Transverse colon (tissue), 4 donors: ENCODE data around the gene DENND1A. TPM values are rescaled to one million over a fixed set of nuclear protein-coding genes. Genes with fewer than 3 reads are reported as not detected.
"Not testable (repeated sequence)": the region's sequence is repeated elsewhere in the genome, so short reads cannot be mapped to it uniquely, and the experiment has no call there.

ENCODE experiments used
- DNase-seq: peaks from one replicate; pipeline ENCODE4 v3.0.0-alpha.2; 2019
- H3K27ac ChIP-seq, 4 donors: fragments of 200-600 bp; sonication (generic); 2 replicates each; pipeline ENCODE4 v1.5.1; 2016 to 2018; ENCODE audit warnings: inconsistent platforms in 4 of 4
- H3K27me3 ChIP-seq: fragments of 200-600 bp; sonication (generic); 2 replicates; pipeline ENCODE4 v1.5.1; 2017; ENCODE audit warnings: inconsistent platforms
- H3K36me3 ChIP-seq, 4 donors: fragments of 200-600 bp; sonication (generic); 2 replicates each; pipeline ENCODE4 v1.5.1; 2017 to 2019; ENCODE audit warnings: inconsistent platforms in 4 of 4
- H3K4me1 ChIP-seq, 4 donors: fragments of 200-600 bp; sonication (generic); 2 replicates each; pipeline ENCODE4 v1.5.1; 2017 to 2020; ENCODE audit warnings: inconsistent platforms in 4 of 4
- H3K4me3 ChIP-seq, 4 donors: fragments of 200-600 bp; sonication (generic); 1 replicate in 1 of 4; 2 replicates in 3 of 4; pipeline versions ENCODE4 v1.5.1 to v1.6.1; 2017 to 2019; ENCODE audit warnings: inconsistent platforms in 4 of 4
- H3K9me3 ChIP-seq, 2 donors: fragments of 200-600 bp; sonication (generic); 2 replicates each; pipeline ENCODE4 v1.5.1; 2017 to 2019; ENCODE audit warnings: inconsistent platforms in 2 of 2
- EP300 ChIP-seq: sonication (generic); formaldehyde crosslinking; IDR thresholded peaks from one replicate; pipeline ENCODE4 v1.6.1; 2017; ENCODE audit warnings: antibody characterized with exemption, low read depth
- POLR2A ChIP-seq: fragments of 450-650 bp; IDR thresholded peaks from one replicate; pipeline ENCODE4 v1.6.1; 2016; ENCODE audit warnings: antibody characterized with exemption, mild to moderate bottlenecking, moderate library complexity
- POLR2AphosphoS5 ChIP-seq, 3 donors: sonication (generic); formaldehyde crosslinking; IDR thresholded peaks; one replicate each; pipeline ENCODE4 v1.6.1; 2016; ENCODE audit warnings: antibody characterized with exemption in 3 of 3
- WGBS, 2 donors: methylation state at CpG; one replicate each; pipeline ENCODE4 v1.1.5; 2018; ENCODE audit warnings: low coverage in 1 of 2; 5-methylcytosine and 5-hydroxymethylcytosine counted together
- in situ Hi-C, 4 donors: fragments of 200-750 bp; cut with MboI; loops; one replicate each; pipeline versions ENCODE4 v1.15.0 to v1.15.1; 2017; ENCODE audit warnings: low sequenced_read_pairs in 3 of 4, low pct_ligation_motif_present in 1 of 4, low pct_unique_long_range_greater_than_20kb in 1 of 4
- intact Hi-C: fragments of 100-400 bp; cut with DNase I; formaldehyde crosslinking; loops from one replicate; pipeline ENCODE4 v1.15.1; 2023; ENCODE audit warnings: low total_unique reads
- total RNA-seq, 4 donors: library from RNA; depleted of rRNA; stranded (reverse); fragments of >200 nt; gene quantifications; one replicate each; pipeline ENCODE4 v1.1.0, GENCODE V29; 2016
- TF ChIP-seq, protein P1 (sequence below), 5 experiments: fragments of 200-600 bp in 3 of 5; fragments of 450-650 bp in 2 of 5; sonication (generic) in 3 of 5; IDR thresholded peaks; 1 replicate in 2 of 5; 2 replicates in 3 of 5; pipeline ENCODE4 v1.5.1; 2016 to 2017; ENCODE audit warnings: antibody characterized with exemption in 5 of 5, inconsistent platforms in 3 of 5, mild to moderate bottlenecking in 2 of 5, moderate library complexity in 1 of 5

Gene DENND1A
- total RNA-seq, 4 donors from 2014 or later: 12.5 to 78.6 (median 40.0) TPM

DNA sequence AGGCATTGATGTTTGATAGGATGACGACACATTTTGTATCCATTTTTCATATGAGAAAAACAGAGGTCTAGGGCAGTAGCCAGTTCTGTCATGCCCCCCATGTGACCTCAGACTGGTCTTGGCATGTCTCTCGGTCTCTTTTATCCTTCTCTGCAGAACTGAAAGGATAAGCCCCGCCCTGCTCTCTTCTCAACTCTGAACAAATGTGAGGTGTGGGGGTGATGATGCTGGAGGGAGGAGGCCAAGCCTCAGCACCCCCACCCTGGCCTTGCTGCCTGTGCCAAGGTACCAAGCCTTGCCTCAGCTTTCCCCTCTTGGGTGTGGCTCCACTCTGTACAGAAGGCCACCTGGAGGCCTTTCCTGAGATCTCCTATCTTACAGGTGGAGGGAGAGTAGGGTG, 593.5 kb downstream of the DENND1A start:
- H3K27me3 ChIP-seq: no peaks in the 10 kb centered on the region
- no peak for DNase-seq
- no peaks in the 10 kb centered on the region for H3K36me3 ChIP-seq
- TF ChIP-seq, protein P1, sequence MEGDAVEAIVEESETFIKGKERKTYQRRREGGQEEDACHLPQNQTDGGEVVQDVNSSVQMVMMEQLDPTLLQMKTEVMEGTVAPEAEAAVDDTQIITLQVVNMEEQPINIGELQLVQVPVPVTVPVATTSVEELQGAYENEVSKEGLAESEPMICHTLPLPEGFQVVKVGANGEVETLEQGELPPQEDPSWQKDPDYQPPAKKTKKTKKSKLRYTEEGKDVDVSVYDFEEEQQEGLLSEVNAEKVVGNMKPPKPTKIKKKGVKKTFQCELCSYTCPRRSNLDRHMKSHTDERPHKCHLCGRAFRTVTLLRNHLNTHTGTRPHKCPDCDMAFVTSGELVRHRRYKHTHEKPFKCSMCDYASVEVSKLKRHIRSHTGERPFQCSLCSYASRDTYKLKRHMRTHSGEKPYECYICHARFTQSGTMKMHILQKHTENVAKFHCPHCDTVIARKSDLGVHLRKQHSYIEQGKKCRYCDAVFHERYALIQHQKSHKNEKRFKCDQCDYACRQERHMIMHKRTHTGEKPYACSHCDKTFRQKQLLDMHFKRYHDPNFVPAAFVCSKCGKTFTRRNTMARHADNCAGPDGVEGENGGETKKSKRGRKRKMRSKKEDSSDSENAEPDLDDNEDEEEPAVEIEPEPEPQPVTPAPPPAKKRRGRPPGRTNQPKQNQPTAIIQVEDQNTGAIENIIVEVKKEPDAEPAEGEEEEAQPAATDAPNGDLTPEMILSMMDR (IDR thresholded peaks at IDR 0.05): no peak
- TF ChIP-seq POLR2AphosphoS5 (IDR thresholded peaks at IDR 0.05) (no peak), EP300 (no peak), POLR2A (no peak)
- in situ Hi-C loops: no loop called here
- intact Hi-C loops: no loop called here
- no peaks in the 10 kb centered on the region for H3K9me3 ChIP-seq
- H3K27ac ChIP-seq: no peak overlapping the region
- H3K4me1 ChIP-seq: peaks cover 0 to 19% (median 9%) of the 10 kb centered on the region in 4 donors
- H3K4me3 ChIP-seq: no peak overlapping the region
- 83 to 87% methylated on average over 1 to 3 of the region's 3 CpGs for WGBS, 2 donors

DNA sequence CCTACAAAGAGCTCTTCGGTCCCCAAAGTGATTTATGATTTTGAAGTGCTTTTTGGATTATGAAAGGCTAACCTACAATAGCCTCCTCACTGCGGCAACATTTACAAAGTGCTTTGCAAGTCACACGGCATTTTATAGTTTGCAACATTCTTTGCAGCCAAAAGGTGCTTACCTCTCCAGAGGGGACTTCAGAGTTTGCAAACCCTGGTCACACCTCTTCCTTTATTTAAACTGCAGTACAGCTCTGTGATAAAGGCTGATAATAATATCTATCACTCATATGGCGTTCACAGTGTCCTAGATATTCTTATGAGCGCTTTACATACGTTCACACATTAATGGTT, 594.0 kb downstream of the DENND1A start:
- H3K27ac ChIP-seq: peak overlapping the region in 1 of 4 donors; percentile 35
- in situ Hi-C loops (no loop called here), intact Hi-C loops (no loop called here)
- no peaks in the 10 kb centered on the region for H3K36me3 ChIP-seq
- 60 to 70% methylated on average over 6 of the region's 6 CpGs for WGBS, 2 donors
- DNase-seq: no peak
- no peak overlapping the region for H3K4me3 ChIP-seq
- TF ChIP-seq, protein P1 (IDR thresholded peaks at IDR 0.05): no peak
- no peak for TF ChIP-seq EP300
- no peak for TF ChIP-seq POLR2AphosphoS5 (IDR thresholded peaks at IDR 0.05)
- TF ChIP-seq POLR2A: no peak
- no peaks in the 10 kb centered on the region for H3K27me3 ChIP-seq
- no peaks in the 10 kb centered on the region for H3K9me3 ChIP-seq
- H3K4me1 ChIP-seq: peaks cover 0 to 19% (median 9%) of the 10 kb centered on the region in 4 donors

DNA sequence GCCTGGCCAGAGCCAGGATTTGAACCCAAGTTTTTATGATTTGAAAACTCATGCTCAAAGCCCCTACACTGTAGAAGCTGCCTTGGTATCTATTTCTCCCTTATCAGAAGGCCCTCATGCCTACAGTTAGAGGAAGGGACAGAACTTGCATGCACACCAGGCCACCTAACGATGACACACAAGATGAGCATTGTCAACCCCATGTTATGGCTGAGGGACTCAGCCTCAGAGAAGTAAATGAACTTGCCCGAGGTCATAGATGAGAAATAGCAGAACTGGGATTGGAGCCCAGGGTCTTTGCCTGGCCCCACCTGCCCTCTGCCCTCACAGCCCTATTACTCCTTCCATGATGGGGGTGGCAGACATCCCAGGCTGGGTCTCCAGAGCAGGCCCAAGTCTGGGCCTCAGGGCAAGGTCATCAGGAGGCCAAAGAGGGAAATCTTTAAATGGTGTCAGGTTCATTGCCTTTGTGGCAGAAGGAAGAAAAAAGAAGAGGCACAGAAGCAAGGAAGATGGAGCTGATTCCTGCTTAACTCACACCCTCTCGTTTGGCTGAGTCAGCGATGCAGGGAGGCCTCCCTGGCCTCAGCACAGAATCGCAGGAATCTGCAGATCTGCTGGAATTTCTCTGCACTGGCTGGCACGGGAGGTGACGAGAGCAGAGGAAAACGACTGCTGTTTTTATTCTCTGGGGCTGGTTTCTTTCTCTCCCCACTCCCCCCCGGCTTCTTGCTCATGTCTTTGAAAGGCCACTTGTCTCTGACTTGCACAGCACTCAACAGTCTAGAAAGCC, 594.5 kb downstream of the DENND1A start:
- in situ Hi-C loops (no loop called here), intact Hi-C loops (no loop called here)
- H3K4me3 ChIP-seq: no peak overlapping the region
- no peaks in the 10 kb centered on the region for H3K9me3 ChIP-seq
- DNase-seq: no peak
- H3K4me1 ChIP-seq: peaks cover 0 to 17% (median 7%) of the 10 kb centered on the region in 4 donors
- 47 to 61% methylated on average over 7 to 9 of the region's 9 CpGs for WGBS, 2 donors
- H3K27me3 ChIP-seq: no peaks in the 10 kb centered on the region
- TF ChIP-seq POLR2AphosphoS5 (IDR thresholded peaks at IDR 0.05) (no peak), POLR2A (no peak), EP300 (no peak)
- TF ChIP-seq, protein P1 (IDR thresholded peaks at IDR 0.05): no peak
- no peaks in the 10 kb centered on the region for H3K36me3 ChIP-seq
- peak overlapping the region in 1 of 4 donors; percentile 35 for H3K27ac ChIP-seq

DNA sequence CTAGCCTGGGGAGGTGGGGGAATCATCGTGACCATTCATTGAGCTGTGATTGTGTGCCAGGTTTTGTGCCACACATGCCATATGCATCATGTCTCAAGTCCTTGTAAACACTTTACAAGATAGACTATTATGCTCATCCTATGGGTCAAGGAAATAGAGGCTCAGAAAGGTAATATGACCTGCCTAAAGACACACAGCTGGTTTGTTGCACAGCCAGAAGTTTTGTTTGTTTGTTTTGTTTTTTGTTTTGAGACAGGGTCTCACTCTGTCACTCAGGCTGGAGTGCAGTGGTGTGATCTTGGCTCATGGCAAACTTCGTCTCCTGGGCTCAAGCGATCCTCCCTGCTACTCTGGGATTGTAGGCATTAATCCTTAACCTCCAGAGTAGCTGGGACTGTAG, 595.3 kb downstream of the DENND1A start:
- intact Hi-C loops: no loop called here
- H3K27ac ChIP-seq: no peak overlapping the region
- H3K27me3 ChIP-seq: no peaks in the 10 kb centered on the region
- no peak for DNase-seq
- no peak for TF ChIP-seq POLR2A
- TF ChIP-seq, protein P1 (IDR thresholded peaks at IDR 0.05): no peak
- TF ChIP-seq POLR2AphosphoS5 (IDR thresholded peaks at IDR 0.05): no peak
- no peak for TF ChIP-seq EP300
- 93 to 98% methylated on average over 3 of the region's 3 CpGs for WGBS, 2 donors
- in situ Hi-C loops: no loop called here
- no peaks in the 10 kb centered on the region for H3K36me3 ChIP-seq
- no peaks in the 10 kb centered on the region for H3K9me3 ChIP-seq
- no peak overlapping the region for H3K4me3 ChIP-seq
- H3K4me1 ChIP-seq: peaks cover 0 to 12% (median 9%) of the 10 kb centered on the region in 4 donors

DNA sequence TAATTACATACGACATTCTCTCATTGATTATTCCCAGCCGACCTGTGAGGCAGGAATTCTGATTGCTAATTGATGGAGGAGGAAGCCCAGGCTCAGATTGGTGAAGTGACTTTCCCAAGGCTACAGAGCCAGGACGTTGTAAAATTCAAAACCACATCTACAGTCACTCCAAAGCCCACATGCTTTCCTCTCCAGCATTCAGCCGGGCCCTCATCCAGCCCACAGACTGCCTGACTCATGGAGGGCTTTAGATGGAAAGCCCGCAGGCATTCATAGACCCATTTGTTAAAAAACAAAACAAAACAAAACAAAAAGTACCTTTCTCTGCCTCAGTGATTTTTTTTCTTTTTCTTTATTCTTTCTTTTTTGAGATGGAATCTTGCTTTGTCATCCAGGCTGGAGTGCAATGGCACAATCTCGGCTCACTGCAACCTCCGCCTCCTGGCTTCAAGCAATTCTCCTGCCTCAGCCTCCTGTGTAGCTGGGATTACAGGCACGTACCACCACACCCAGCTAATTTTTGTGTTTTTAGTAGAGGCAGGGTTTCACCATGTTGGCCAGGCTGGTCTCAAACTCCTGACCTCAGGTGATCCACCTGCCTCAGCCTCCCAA, 596.8 kb downstream of the DENND1A start:
- 72 to 88% methylated on average over 4 to 8 of the region's 8 CpGs for WGBS, 2 donors
- H3K4me1 ChIP-seq: peaks cover 0 to 22% (median 14%) of the 10 kb centered on the region in 4 donors
- in situ Hi-C loops, H3K4me3 ChIP-seq, intact Hi-C loops, H3K27ac ChIP-seq, H3K27me3 ChIP-seq, H3K9me3 ChIP-seq, H3K36me3 ChIP-seq, DNase-seq: not testable (repeated sequence)
